HepG2 (cell line): ENCODE data around the gene EPHA6. TPM values are rescaled to one million over a fixed set of nuclear protein-coding genes. Genes with fewer than 3 reads are reported as not detected.

Source experiments
- AKNA ChIP-seq: sonication (generic); formaldehyde crosslinking; IDR thresholded peaks from 2 replicates; pipeline ENCODE4 v1.4.0; 2020; ENCODE audit warnings: missing genetic modification reagents, borderline replicate concordance
- CCAR2 ChIP-seq: fragments of 200-400 bp; formaldehyde crosslinking; optimal IDR thresholded peaks from 2 replicates; pipeline ENCODE3; 2018; ENCODE audit warnings: low read depth, mild to moderate bottlenecking, low read length, moderate library complexity
- CCDC6 ChIP-seq: sonication (generic); formaldehyde crosslinking; IDR thresholded peaks from 2 replicates; pipeline ENCODE4 v1.8.1; 2022; ENCODE audit warnings: mild to moderate bottlenecking, missing genetic modification reagents, moderate library complexity
- IRX3 ChIP-seq: sonication (generic); formaldehyde crosslinking; IDR thresholded peaks from 2 replicates; pipeline ENCODE4 v1.8.1; 2023; ENCODE audit warnings: mild to moderate bottlenecking, low read depth, missing genetic modification reagents, borderline replicate concordance
- MLLT10 ChIP-seq: sonication (generic); formaldehyde crosslinking; IDR thresholded peaks from 2 replicates; pipeline ENCODE4 v1.4.0; 2020; ENCODE audit warnings: missing genetic modification reagents
- NFYB ChIP-seq: sonication (generic); formaldehyde crosslinking; IDR thresholded peaks from 2 replicates; pipeline ENCODE4 v1.4.0; 2020; ENCODE audit warnings: missing genetic modification reagents
- PATZ1 ChIP-seq: sonication (generic); formaldehyde crosslinking; IDR thresholded peaks from 2 replicates; pipeline ENCODE4 v1.4.0; 2020; ENCODE audit warnings: missing genetic modification reagents
- RARG ChIP-seq: sonication (generic); formaldehyde crosslinking; IDR thresholded peaks from 2 replicates; pipeline ENCODE4 v1.4.0; 2020; ENCODE audit warnings: low read depth, mild to moderate bottlenecking, missing genetic modification reagents
- TARDBP ChIP-seq: sonication (generic); formaldehyde crosslinking; IDR thresholded peaks from 2 replicates; pipeline ENCODE4 v1.8.0; 2022; ENCODE audit warnings: mild to moderate bottlenecking, missing genetic modification reagents
- ZNF12 ChIP-seq: sonication (generic); formaldehyde crosslinking; IDR thresholded peaks from 2 replicates; pipeline ENCODE4 v1.5.0; 2020; ENCODE audit warnings: missing genetic modification reagents
- ZNF205 ChIP-seq: IDR thresholded peaks from 2 replicates; pipeline ENCODE4 v1.6.1; 2018; ENCODE audit warnings: missing biosample characterization, missing genetic modification reagents
- ZNF260 ChIP-seq: sonication (generic); formaldehyde crosslinking; IDR thresholded peaks from 2 replicates; pipeline ENCODE4 v1.4.0; 2020; ENCODE audit warnings: missing genetic modification reagents, low read depth, mild to moderate bottlenecking, borderline replicate concordance
- ZNF34 ChIP-seq: sonication (generic); formaldehyde crosslinking; IDR thresholded peaks from 2 replicates; pipeline ENCODE4 v1.4.0; 2020; ENCODE audit warnings: mild to moderate bottlenecking, missing genetic modification reagents, borderline replicate concordance
- ZNF343 ChIP-seq: sonication (generic); formaldehyde crosslinking; IDR thresholded peaks from 2 replicates; pipeline ENCODE4 v1.4.0; 2020; ENCODE audit warnings: mild to moderate bottlenecking, missing genetic modification reagents
- ZNF614 ChIP-seq: IDR thresholded peaks from 2 replicates; pipeline ENCODE4 v1.6.1; 2018; ENCODE audit warnings: missing biosample characterization, missing genetic modification reagents, inconsistent platforms, borderline replicate concordance
- polyA plus RNA-seq, 8 experiments: library from polyadenylated mRNA; depleted of rRNA in 3 of 8; stranded (reverse) in 7 of 8; unstranded in 1 of 8; fragments of >200 nt; fragmentation: Illumina TruSeq in 4 of 8; extraction: Trizol in 4 of 8; gene quantifications; 2 replicates each; pipeline versions ENCODE4 v1.2.1 to v1.2.3, GENCODE V29; 2011 to 2016; ENCODE audit warnings: low read depth in 4 of 8, missing spikeins in 1 of 8, mixed read lengths in 1 of 8; ENCODE audit not compliant: insufficient read depth in 1 of 8
- total RNA-seq, 5 experiments: library from RNA; depleted of rRNA; stranded (reverse); fragments of >200 nt; fragmentation: Illumina TruSeq; extraction: Trizol; gene quantifications; 2 replicates each; pipeline ENCODE4 v1.2.3, GENCODE V29; 2016; ENCODE audit warnings: low read depth in 1 of 5
- TF ChIP-seq, protein P1 (sequence below): sonication (generic); formaldehyde crosslinking; IDR thresholded peaks from 2 replicates; pipeline ENCODE4 v1.4.0; 2020; ENCODE audit warnings: missing genetic modification reagents

EPHA6 gene
- total and polyA plus RNA-seq, 2 of the 13 experiments (the other 11 are each of a cell fraction or from before 2014, with no cell fraction given): not detected

GRCh38 chr3:97764407-97765238 is 950.2 kb downstream of the EPHA6 start, which contains the start of gene ARL6 (continued):
- TF ChIP-seq AKNA (CRISPR knock-in tag): no peak
- TF ChIP-seq ZNF614 (CRISPR knock-in tag): peak; percentile 48; the same call in 1 of the 2 replicates
- no peak for TF ChIP-seq IRX3 (CRISPR knock-in tag)
- no peak for TF ChIP-seq ZNF12
- peak; percentile 25; the same call in 1 of the 2 replicates for TF ChIP-seq NFYB (CRISPR knock-in tag)
- TF ChIP-seq ZNF260 (CRISPR knock-in tag): no peak
- TF ChIP-seq CCDC6: no peak
- TF ChIP-seq TARDBP (CRISPR knock-in tag): peak; percentile 31; the same call in 1 of the 2 replicates
- TF ChIP-seq ZNF205: no peak; the same call in 1 of the 2 replicates
- TF ChIP-seq CCAR2: no peak
- TF ChIP-seq, protein P1, sequence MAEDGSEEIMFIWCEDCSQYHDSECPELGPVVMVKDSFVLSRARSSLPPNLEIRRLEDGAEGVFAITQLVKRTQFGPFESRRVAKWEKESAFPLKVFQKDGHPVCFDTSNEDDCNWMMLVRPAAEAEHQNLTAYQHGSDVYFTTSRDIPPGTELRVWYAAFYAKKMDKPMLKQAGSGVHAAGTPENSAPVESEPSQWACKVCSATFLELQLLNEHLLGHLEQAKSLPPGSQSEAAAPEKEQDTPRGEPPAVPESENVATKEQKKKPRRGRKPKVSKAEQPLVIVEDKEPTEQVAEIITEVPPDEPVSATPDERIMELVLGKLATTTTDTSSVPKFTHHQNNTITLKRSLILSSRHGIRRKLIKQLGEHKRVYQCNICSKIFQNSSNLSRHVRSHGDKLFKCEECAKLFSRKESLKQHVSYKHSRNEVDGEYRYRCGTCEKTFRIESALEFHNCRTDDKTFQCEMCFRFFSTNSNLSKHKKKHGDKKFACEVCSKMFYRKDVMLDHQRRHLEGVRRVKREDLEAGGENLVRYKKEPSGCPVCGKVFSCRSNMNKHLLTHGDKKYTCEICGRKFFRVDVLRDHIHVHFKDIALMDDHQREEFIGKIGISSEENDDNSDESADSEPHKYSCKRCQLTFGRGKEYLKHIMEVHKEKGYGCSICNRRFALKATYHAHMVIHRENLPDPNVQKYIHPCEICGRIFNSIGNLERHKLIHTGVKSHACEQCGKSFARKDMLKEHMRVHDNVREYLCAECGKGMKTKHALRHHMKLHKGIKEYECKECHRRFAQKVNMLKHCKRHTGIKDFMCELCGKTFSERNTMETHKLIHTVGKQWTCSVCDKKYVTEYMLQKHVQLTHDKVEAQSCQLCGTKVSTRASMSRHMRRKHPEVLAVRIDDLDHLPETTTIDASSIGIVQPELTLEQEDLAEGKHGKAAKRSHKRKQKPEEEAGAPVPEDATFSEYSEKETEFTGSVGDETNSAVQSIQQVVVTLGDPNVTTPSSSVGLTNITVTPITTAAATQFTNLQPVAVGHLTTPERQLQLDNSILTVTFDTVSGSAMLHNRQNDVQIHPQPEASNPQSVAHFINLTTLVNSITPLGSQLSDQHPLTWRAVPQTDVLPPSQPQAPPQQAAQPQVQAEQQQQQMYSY (CRISPR knock-in tag): no peak
- TF ChIP-seq PATZ1: no peak; the same call in 1 of the 2 replicates
- no peak for TF ChIP-seq MLLT10
- TF ChIP-seq ZNF34 (CRISPR knock-in tag): no peak
- no peak for TF ChIP-seq RARG
- TF ChIP-seq ZNF343 (CRISPR knock-in tag): no peak
